Psoas muscle (tissue), 8 donors: ENCODE results near the gene YIPF1. TPM values are rescaled to one million over a fixed set of nuclear protein-coding genes. Genes with fewer than 3 reads are reported as not detected.
"Not testable (repeated sequence)": the region's sequence is repeated elsewhere in the genome, so short reads cannot be mapped to it uniquely, and the experiment has no call there.

Experiments used
- ATAC-seq, 4 donors: fragments of 200-7000 bp; cut with Tn5 transposase; one replicate each; pipeline ENCODE4 v1.9.1; 2020; ENCODE audit warnings: moderate library complexity in 3 of 4, mild to moderate bottlenecking in 2 of 4
- DNase-seq, 2 donors: peaks; one replicate each; pipeline ENCODE4 v3.0.0-alpha.2; 2020
- H3K27ac ChIP-seq: fragments of 200-600 bp; one replicate; pipeline ENCODE4 v1.8.0; 2022
- H3K27me3 ChIP-seq, 3 donors: fragments of 200-600 bp in 1 of 3; one replicate each; pipeline versions ENCODE4 v1.6.1 to v1.8.0; 2013 to 2022; ENCODE audit warnings: low read length in 2 of 3, mild to moderate bottlenecking in 2 of 3, moderate library complexity in 1 of 3; ENCODE audit not compliant: insufficient read depth in 3 of 3
- H3K36me3 ChIP-seq, 2 donors: fragments of 200-600 bp in 1 of 2; one replicate each; pipeline versions ENCODE4 v1.6.1 to v1.8.0; 2013 to 2022; ENCODE audit warnings: low read depth in 1 of 2, mild to moderate bottlenecking in 1 of 2, moderate library complexity in 1 of 2; ENCODE audit not compliant: insufficient read depth in 1 of 2
- H3K4me1 ChIP-seq: fragments of 200-600 bp; one replicate; pipeline ENCODE4 v1.8.0; 2022
- H3K4me3 ChIP-seq: fragments of 200-600 bp; one replicate; pipeline ENCODE4 v1.8.0; 2022; ENCODE audit warnings: mild to moderate bottlenecking
- H3K9me3 ChIP-seq: fragments of 200-600 bp; one replicate; pipeline ENCODE4 v1.8.0; 2022
- WGBS, 3 donors: extraction: QIAGEN DNeasy Blood & Tissue Kit; methylation state at CpG; one replicate each; pipeline versions ENCODE4 v1.1.6 to v1.1.7; 2013; 5-methylcytosine and 5-hydroxymethylcytosine counted together
- intact Hi-C, 2 donors: fragments of 100-400 bp; cut with DNase I; formaldehyde crosslinking; loops; one replicate each; pipeline versions ENCODE4 v1.11.0 to v1.14.2; 2022
- polyA plus RNA-seq, 3 donors: library from polyadenylated mRNA; stranded (reverse); fragments of 200-250 nt; gene quantifications; one replicate each; pipeline ENCODE4 v1.2.3, GENCODE V29; 2013
- total RNA-seq, 4 donors: library from RNA; stranded (reverse); fragmentation: NEBNext Ultra II Directional in 2 of 4; extraction: Animal tissue kit (Norgen Biotek cat#: 25700) in 2 of 4; gene quantifications; one replicate each; pipeline versions ENCODE4 v1.2.1 to v1.2.4, GENCODE V29; 2021 to 2023
- TF ChIP-seq, protein P1 (sequence below): fragments of 200-600 bp; IDR thresholded peaks from one replicate; pipeline ENCODE4 v1.8.0; 2022; ENCODE audit warnings: antibody characterized with exemption
- donor health status: healthy with polysubstance abuse.
- donor health status: DM: no; HTN: no; CAD: no; lungs with moderate emphysema.
- donor health status: Bipolar disorder and iron deficiency.
- donor health status: healthy.
- donor health status: DM: yes; HTN: yes; CAD: no.
- donor health status: DM: no; HTN: no; CAD: no.
- donor health status: DM: no; HTN: no; CAD: no.
- donor health status: DM: yes; HTN: yes; CAD: no.

YIPF1 gene
- total and polyA plus RNA-seq, 7 donors: 11.8 to 54.1 (median 23.1) TPM

DNA sequence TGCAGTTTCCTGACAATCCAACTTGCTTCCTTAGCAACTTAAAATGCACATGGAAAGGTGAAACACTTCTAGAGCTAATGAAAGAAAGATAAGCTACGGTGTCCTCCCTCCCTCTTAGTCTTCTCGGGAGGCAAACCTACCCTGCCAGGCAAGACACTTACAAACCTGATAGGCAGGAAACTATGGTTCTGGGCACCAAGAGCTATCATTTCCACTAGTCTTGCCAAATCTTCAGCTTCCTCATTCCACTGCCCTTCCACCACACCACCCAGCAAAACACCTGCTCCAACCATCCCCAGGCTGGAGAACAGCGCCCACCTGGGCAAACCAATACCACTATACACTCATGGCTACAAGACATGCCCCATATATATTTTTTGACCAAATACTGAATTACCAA, 66.7 kb downstream of the YIPF1 start:
- Histone ChIP-seq H3K27ac (no peak overlapping the region), H3K4me1 (no peaks in the 10 kb centered on the region), H3K4me3 (no peak overlapping the region), H3K9me3 (no peaks in the 10 kb centered on the region), H3K36me3 (peaks cover 0 to 65% of the 10 kb centered on the region in 2 donors), H3K27me3 (no peaks in the 10 kb centered on the region)
- TF ChIP-seq, protein P1, sequence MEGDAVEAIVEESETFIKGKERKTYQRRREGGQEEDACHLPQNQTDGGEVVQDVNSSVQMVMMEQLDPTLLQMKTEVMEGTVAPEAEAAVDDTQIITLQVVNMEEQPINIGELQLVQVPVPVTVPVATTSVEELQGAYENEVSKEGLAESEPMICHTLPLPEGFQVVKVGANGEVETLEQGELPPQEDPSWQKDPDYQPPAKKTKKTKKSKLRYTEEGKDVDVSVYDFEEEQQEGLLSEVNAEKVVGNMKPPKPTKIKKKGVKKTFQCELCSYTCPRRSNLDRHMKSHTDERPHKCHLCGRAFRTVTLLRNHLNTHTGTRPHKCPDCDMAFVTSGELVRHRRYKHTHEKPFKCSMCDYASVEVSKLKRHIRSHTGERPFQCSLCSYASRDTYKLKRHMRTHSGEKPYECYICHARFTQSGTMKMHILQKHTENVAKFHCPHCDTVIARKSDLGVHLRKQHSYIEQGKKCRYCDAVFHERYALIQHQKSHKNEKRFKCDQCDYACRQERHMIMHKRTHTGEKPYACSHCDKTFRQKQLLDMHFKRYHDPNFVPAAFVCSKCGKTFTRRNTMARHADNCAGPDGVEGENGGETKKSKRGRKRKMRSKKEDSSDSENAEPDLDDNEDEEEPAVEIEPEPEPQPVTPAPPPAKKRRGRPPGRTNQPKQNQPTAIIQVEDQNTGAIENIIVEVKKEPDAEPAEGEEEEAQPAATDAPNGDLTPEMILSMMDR: no peak
- WGBS, 3 donors: 77 to 85% (median 80%) methylated on average over 3 of the region's 3 CpGs
- ATAC-seq: no peak
- intact Hi-C loops: no loop called here
- DNase-seq: no peak

DNA sequence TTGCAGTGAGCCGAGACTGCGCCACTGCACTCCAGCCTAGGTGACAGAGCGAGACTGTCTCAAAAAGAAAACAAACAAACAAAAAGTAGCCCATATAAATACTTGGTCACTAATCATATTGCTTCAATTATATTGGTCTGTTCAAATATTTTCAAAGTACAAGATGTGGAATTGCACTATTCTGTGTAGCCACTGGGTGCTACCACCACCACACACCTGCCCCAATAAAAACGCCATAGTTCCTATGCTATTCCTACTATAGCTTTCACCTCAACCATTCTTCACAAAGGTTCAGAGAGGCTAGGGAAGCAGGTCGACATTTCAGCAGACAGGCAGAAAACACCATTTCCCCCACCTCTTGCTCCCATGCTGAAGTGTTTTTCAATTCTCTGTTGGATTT, 68.2 kb downstream of the YIPF1 start:
- ATAC-seq (no peak), DNase-seq (no peak)
- TF ChIP-seq, protein P1: no peak
- Histone ChIP-seq H3K4me3 (no peak overlapping the region), H3K27me3 (no peaks in the 10 kb centered on the region), H3K27ac (no peak overlapping the region), H3K4me1 (no peaks in the 10 kb centered on the region), H3K9me3 (no peaks in the 10 kb centered on the region), H3K36me3 (peaks cover 0 to 59% of the 10 kb centered on the region in 2 donors)
- 94 to 98% (median 94%) methylated on average over 5 of the region's 5 CpGs for WGBS, 3 donors
- intact Hi-C loops: no loop called here

DNA sequence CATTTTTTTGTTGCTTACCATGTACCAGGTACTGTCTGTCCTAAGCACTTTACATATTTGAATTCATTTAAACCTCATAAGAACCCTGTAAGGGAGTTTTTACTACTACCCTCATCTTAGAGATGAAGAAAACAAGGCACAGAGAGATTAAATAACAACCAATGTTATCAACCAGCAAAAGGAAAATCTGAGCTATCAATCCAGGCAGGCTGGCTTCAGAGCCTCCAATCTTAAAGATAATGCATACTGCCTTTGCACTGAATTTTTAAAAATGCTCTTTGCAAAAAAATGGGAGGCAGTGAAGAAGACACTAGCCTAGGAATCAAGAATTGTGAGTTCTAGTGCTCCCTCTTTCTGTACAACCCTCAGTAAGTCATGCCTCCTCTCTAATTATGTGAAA, 70.2 kb downstream of the YIPF1 start:
- Histone ChIP-seq H3K9me3 (no peaks in the 10 kb centered on the region), H3K36me3 (peaks cover 0 to 39% of the 10 kb centered on the region in 2 donors), H3K27ac (no peak overlapping the region), H3K4me1 (no peaks in the 10 kb centered on the region), H3K27me3 (no peaks in the 10 kb centered on the region), H3K4me3 (no peak overlapping the region)
- no peak for DNase-seq
- ATAC-seq: no peak
- TF ChIP-seq, protein P1: no peak
- intact Hi-C loops: no loop called here

DNA sequence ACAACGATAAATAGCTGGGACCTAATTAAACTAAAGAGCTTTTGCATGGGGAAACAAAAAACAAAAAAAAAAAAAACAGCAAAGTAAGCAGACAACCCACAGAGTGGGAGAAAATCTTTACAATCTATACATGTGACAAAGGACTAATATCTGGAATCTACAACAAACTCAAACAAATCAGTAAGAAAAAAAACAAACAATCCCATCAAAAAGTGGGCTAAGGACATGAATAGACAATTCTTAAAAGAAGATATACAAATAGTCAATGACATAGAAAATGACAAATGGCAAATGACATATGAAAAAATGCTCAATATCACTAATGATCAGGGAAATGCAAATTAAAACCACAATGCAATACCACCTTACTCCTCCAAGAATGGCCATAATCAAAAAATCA, 73.0 kb downstream of the YIPF1 start:
- H3K36me3 ChIP-seq: peaks cover 0 to 30% of the 10 kb centered on the region in 2 donors
- H3K27ac ChIP-seq, ATAC-seq, H3K9me3 ChIP-seq, H3K4me1 ChIP-seq, DNase-seq, H3K4me3 ChIP-seq, H3K27me3 ChIP-seq, intact Hi-C loops: not testable (repeated sequence)
- 96 to 98% (median 97%) methylated on average over 1 of the region's 1 CpG for WGBS, 3 donors

DNA sequence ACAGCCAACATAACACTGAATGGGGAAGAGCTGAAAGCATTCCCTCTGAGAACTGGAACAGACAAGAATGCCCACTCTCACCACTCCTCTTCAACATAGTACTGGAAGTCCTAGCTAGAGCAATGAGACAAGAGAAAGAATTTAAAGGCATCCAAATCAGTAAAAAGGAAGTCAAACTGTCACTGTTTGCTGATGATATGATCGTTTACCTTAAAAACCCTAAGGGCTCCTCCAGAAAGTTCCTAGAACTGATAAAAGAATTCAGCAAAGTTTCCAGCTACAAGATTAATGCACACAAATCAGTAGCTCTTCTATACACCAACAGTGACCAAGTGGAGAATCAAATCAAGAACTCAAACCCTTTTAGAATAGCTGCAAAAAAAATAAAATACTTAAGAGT, 74.1 kb downstream of the YIPF1 start:
- intact Hi-C loops, H3K9me3 ChIP-seq, ATAC-seq, H3K4me1 ChIP-seq, H3K4me3 ChIP-seq, DNase-seq, H3K27ac ChIP-seq, H3K27me3 ChIP-seq: not testable (repeated sequence)
- 87 to 90% (median 87%) methylated on average over 1 of the region's 1 CpG for WGBS, 3 donors
- peaks cover 4 to 30% of the 10 kb centered on the region in 2 donors for H3K36me3 ChIP-seq

DNA sequence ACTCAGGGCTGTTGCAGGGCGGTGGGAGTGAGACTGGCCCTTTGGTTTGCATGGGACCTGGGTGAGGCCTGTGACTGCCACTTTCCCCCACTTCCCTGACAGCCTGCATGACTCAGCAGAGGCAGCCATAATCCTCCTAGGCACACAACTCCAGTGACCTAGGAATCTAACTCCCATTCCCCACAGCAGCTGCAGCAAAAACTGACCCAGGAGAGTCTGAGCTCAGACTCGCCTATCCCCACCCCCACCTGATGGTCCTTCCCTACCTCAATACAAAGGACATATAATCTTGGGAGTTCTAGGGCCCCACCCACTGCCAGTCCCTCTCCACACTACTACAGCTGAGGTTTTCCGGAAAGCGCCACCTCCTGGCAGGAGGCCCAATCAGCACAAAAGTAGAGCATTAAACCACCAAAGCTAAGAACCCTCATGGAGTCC, 78.2 kb downstream of the YIPF1 start:
- WGBS, 3 donors: 87 to 99% (median 96%) methylated on average over 3 to 4 of the region's 4 CpGs
- intact Hi-C loops: no loop called here
- Histone ChIP-seq H3K36me3 (peaks cover 4 to 29% of the 10 kb centered on the region in 2 donors), H3K4me1 (no peaks in the 10 kb centered on the region), H3K9me3 (no peaks in the 10 kb centered on the region), H3K4me3 (no peak overlapping the region), H3K27me3 (no peaks in the 10 kb centered on the region), H3K27ac (no peak overlapping the region)
- ATAC-seq: no peak
- DNase-seq: no peak
- TF ChIP-seq, protein P1: no peak
